Sigmoid colon (tissue), 4 donors: Measurements from ENCODE around the gene RPS6KA5.

Experiments
- EP300 ChIP-seq, 4 donors: sonication (generic); formaldehyde crosslinking; IDR thresholded peaks; one replicate each; pipeline ENCODE4 v1.6.1; 2017; ENCODE audit warnings: antibody characterized with exemption in 4 of 4
- POLR2A ChIP-seq, 2 donors: fragments of 450-650 bp; IDR thresholded peaks; one replicate each; pipeline ENCODE4 v1.6.1; 2016; ENCODE audit warnings: antibody characterized with exemption in 2 of 2, mild to moderate bottlenecking in 2 of 2, moderate library complexity in 2 of 2
- POLR2AphosphoS5 ChIP-seq, 4 donors: sonication (generic); formaldehyde crosslinking; IDR thresholded peaks; one replicate each; pipeline ENCODE4 v1.6.1; 2017; ENCODE audit warnings: antibody characterized with exemption in 4 of 4
- TF ChIP-seq, protein P1 (sequence below), 4 experiments: fragments of 450-650 bp in 3 of 4; fragments of 200-600 bp in 1 of 4; IDR thresholded peaks; one replicate each; pipeline ENCODE4 v1.5.1; 2016 to 2019; ENCODE audit warnings: antibody characterized with exemption in 4 of 4, mild to moderate bottlenecking in 3 of 4, moderate library complexity in 2 of 4

DNA sequence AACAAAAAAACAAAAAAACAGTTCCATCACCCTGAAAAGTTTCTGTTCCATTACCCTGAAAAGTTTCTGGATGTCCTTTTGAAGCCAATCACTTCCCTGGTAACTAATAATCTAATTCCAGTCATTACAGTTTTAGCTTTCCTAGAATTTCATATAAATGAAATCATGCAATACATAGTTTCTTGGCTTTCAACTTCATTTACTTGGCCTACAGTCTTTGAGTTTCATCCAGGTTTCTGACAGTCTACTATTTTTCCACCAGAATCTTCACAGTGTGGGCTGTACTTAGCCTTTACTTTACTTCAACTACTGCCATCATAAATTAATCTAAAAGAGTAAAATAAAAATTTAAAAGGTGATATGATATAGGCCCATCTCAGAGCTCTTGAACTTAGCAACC is 55.5 kb downstream of the RPS6KA5 start:
- no peak for TF ChIP-seq POLR2A (IDR thresholded peaks at IDR 0.05)
- TF ChIP-seq, protein P1, sequence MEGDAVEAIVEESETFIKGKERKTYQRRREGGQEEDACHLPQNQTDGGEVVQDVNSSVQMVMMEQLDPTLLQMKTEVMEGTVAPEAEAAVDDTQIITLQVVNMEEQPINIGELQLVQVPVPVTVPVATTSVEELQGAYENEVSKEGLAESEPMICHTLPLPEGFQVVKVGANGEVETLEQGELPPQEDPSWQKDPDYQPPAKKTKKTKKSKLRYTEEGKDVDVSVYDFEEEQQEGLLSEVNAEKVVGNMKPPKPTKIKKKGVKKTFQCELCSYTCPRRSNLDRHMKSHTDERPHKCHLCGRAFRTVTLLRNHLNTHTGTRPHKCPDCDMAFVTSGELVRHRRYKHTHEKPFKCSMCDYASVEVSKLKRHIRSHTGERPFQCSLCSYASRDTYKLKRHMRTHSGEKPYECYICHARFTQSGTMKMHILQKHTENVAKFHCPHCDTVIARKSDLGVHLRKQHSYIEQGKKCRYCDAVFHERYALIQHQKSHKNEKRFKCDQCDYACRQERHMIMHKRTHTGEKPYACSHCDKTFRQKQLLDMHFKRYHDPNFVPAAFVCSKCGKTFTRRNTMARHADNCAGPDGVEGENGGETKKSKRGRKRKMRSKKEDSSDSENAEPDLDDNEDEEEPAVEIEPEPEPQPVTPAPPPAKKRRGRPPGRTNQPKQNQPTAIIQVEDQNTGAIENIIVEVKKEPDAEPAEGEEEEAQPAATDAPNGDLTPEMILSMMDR (IDR thresholded peaks at IDR 0.05) = no peak
- no peak for TF ChIP-seq POLR2AphosphoS5 (IDR thresholded peaks at IDR 0.05)
- TF ChIP-seq EP300 (IDR thresholded peaks at IDR 0.05) = no peak
